NCI-H187 treated with DMSO at 0.1 percent for 48 hours (cell line): ENCODE measurements around the gene PRSS33.

ENCODE experiments used
- DNase-seq: peaks from one replicate; lab custom pipeline; 2025; lab: John Stamatoyannopoulos, UW

Gene PRSS33

GRCh38 chr16:2763173-2763572, 24.2 kb downstream of the PRSS33 start:
- no peak for DNase-seq

GRCh38 chr16:2762711-2763110, 24.6 kb downstream of the PRSS33 start:
- no peak for DNase-seq

GRCh38 chr16:2761886-2762583, 25.3 kb downstream of the PRSS33 start:
- no peak for DNase-seq

GRCh38 chr16:2761472-2761871, 25.9 kb downstream of the PRSS33 start:
- no peak for DNase-seq

GRCh38 chr16:2757344-2757743, 30.0 kb downstream of the PRSS33 start:
- DNase-seq, result no peak

GRCh38 chr16:2756288-2757015, 30.9 kb downstream of the PRSS33 start:
- DNase-seq, result no peak

GRCh38 chr16:2755158-2755557, 32.2 kb downstream of the PRSS33 start:
- DNase-seq, result no peak

- DNase-seq, result no peak
These were observed 33.7 kb downstream of the PRSS33 start for GRCh38 chr16:2753733-2754020.

GRCh38 chr16:2752850-2753732, 34.3 kb downstream of the PRSS33 start:
- DNase-seq, result no peak

GRCh38 chr16:2752035-2752849, 35.1 kb downstream of the PRSS33 start, which contains the start of gene SRRM2:
Gene SRRM2, plus strand, starts transcription at chr16:2752638. Its CDS starts 3,727 bp downstream, at chr16:2756365.
- DNase-seq, result peak; percentile 81

- no peak for DNase-seq
These were observed 35.8 kb downstream of the PRSS33 start for GRCh38 chr16:2751577-2752034.

GRCh38 chr16:2749936-2750335, 37.4 kb downstream of the PRSS33 start:
- DNase-seq, result no peak

- no peak for DNase-seq
These were observed 37.9 kb downstream of the PRSS33 start for GRCh38 chr16:2749476-2749875.

GRCh38 chr16:2748757-2749455, 38.5 kb downstream of the PRSS33 start:
- no peak for DNase-seq

- no peak for DNase-seq
These were observed 41.4 kb downstream of the PRSS33 start for GRCh38 chr16:2745961-2746360.

GRCh38 chr16:2745116-2745890, 42.1 kb downstream of the PRSS33 start:
- DNase-seq, result no peak

GRCh38 chr16:2744711-2745110, 42.6 kb downstream of the PRSS33 start:
- no peak for DNase-seq

- no peak for DNase-seq
These were observed 44.2 kb downstream of the PRSS33 start for GRCh38 chr16:2743007-2743810.

- DNase-seq, result no peak
These were observed 44.9 kb downstream of the PRSS33 start for GRCh38 chr16:2742323-2743006.
